Measurements from ENCODE around the gene ESRP2.

- no peak for TF ChIP-seq POLR2AphosphoS5 (IDR thresholded peaks at IDR 0.05; ENCODE audit: low read depth, low read length)
- TF ChIP-seq CTCF (IDR thresholded peaks at IDR 0.05) = no peak
Measured at GRCh38 chr16:68219725-68220351, 16.1 kb downstream of the ESRP2 start.
